Fibroblast of lung (primary cell): ENCODE results near the gene HAGH. TPM values are rescaled to one million over a fixed set of nuclear protein-coding genes. Genes with fewer than 3 reads are reported as not detected.

ENCODE experiments used
- DNase-seq, 2 donors: peaks; one replicate each; pipeline versions ENCODE4 v3.0.0 to v3.0.0-alpha.2; 2010; ENCODE audit warnings: low read depth in 2 of 2
- H2AFZ ChIP-seq: 2 replicates; pipeline ENCODE4 v1.5.1; 2012; ENCODE audit warnings: low read length, control low read depth, inconsistent platforms
- H3K27ac ChIP-seq: 2 replicates; pipeline ENCODE4 v1.5.1; 2011; ENCODE audit warnings: low read length, control low read depth; ENCODE audit not compliant: insufficient read depth
- H3K27me3 ChIP-seq: 2 replicates; pipeline ENCODE4 v1.5.1; 2011; ENCODE audit warnings: mild to moderate bottlenecking, low read length; ENCODE audit not compliant: control insufficient read depth, insufficient read depth
- H3K36me3 ChIP-seq: 2 replicates; pipeline ENCODE4 v1.5.1; 2011; ENCODE audit warnings: low read length; ENCODE audit not compliant: control insufficient read depth, insufficient read depth
- H3K4me1 ChIP-seq: 2 replicates; pipeline ENCODE4 v1.5.1; 2011; ENCODE audit warnings: low read length; ENCODE audit not compliant: control insufficient read depth, insufficient read depth; ENCODE audit errors: extremely low read depth
- H3K4me2 ChIP-seq: 2 replicates; pipeline ENCODE4 v1.5.1; 2011; ENCODE audit warnings: low read length, control low read depth; ENCODE audit not compliant: insufficient read depth; ENCODE audit errors: extremely low read depth
- H3K4me3 ChIP-seq, 4 experiments: fragments of 200-600 bp in 1 of 4; sonication (generic) in 1 of 4; replicated peaks in 1 of 4; 2 replicates each; pipeline ENCODE4 v1.5.1; 2011 to 2016; ENCODE audit warnings: low read length in 4 of 4, low read depth in 3 of 4, mild to moderate bottlenecking in 3 of 4, control low read depth in 2 of 4, inconsistent platforms in 1 of 4, mixed read lengths in 1 of 4; ENCODE audit not compliant: insufficient read depth in 1 of 4; ENCODE audit errors: control extremely low read depth in 1 of 4
- H3K79me2 ChIP-seq: 2 replicates; pipeline ENCODE4 v1.5.1; 2012; ENCODE audit warnings: mild to moderate bottlenecking, low read length, inconsistent platforms; ENCODE audit not compliant: control insufficient read depth, insufficient read depth
- H3K9ac ChIP-seq: 2 replicates; pipeline ENCODE4 v1.5.1; 2011; ENCODE audit warnings: mild to moderate bottlenecking, low read length, control low read depth; ENCODE audit not compliant: insufficient read depth
- H3K9me3 ChIP-seq: 2 replicates; pipeline ENCODE4 v1.5.1; 2012; ENCODE audit warnings: low read depth, low read length; ENCODE audit not compliant: control insufficient read depth, insufficient read depth
- H4K20me1 ChIP-seq: 2 replicates; pipeline ENCODE4 v1.5.1; 2011; ENCODE audit warnings: low read length; ENCODE audit not compliant: control insufficient read depth, insufficient read depth; ENCODE audit errors: extremely low read depth
- EZH2 ChIP-seq: IDR thresholded peaks from 2 replicates; pipeline ENCODE4 v1.5.1; 2012; ENCODE audit warnings: low read length, control low read depth, mild to moderate bottlenecking; ENCODE audit errors: missing control alignments
- polyA plus RNA-seq, 2 donors: library from polyadenylated mRNA; depleted of rRNA in 1 of 2; stranded (reverse) in 1 of 2; unstranded in 1 of 2; fragments of >200 nt; gene quantifications; 2 replicates each; pipeline ENCODE4 v1.2.1, GENCODE V29; 2011 to 2012; ENCODE audit warnings: missing spikeins in 1 of 2
- total RNA-seq: library from RNA; depleted of rRNA; stranded (reverse); fragments of >200 nt; gene quantifications from 2 replicates; pipeline ENCODE4 v1.2.1, GENCODE V29; 2014
- TF ChIP-seq, protein P1 (sequence below), 2 donors: IDR thresholded peaks in 1 of 2; conservative IDR thresholded peaks in 1 of 2; 1 replicate in 1 of 2; 2 replicates in 1 of 2; pipeline ENCODE4 v1.5.1; 2011 to 2012; ENCODE audit warnings: low read length in 2 of 2, control low read depth in 1 of 2, inconsistent platforms in 1 of 2, low read depth in 1 of 2, mild to moderate bottlenecking in 1 of 2

Gene HAGH
- total and polyA plus RNA-seq, 2 donors (not counting 1 experiment from before 2014, with no cell fraction given): 18.4 to 47.4 TPM

DNA sequence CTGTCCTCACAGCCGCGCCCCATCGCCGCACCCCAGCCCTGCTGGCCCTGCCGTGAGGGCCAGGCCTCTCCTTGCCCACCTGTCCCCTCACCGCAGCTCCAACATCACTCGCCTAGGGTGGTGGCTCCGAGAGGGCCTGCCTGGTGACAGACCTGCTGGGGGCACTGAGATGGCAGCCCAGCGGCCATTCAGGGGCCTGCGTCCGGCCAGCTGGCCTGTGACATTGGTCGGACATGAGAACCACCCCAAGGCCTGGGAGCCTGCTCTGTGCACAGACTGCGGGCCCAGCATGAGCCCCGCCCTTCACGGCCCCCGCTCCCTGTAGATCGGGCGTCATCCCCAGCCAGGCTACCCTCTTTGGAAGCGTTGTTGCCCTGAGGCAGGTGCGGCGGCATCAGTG, 67.1 kb downstream of the HAGH start:
- no peaks in the 10 kb centered on the region for H3K79me2 ChIP-seq
- no peak overlapping the region for H3K9ac ChIP-seq
- no peak overlapping the region for H2AFZ ChIP-seq
- no peaks in the 10 kb centered on the region for H4K20me1 ChIP-seq
- H3K4me3 ChIP-seq: no peak overlapping the region
- H3K36me3 ChIP-seq: peaks cover 26% of the 10 kb centered on the region
- no peaks in the 10 kb centered on the region for H3K4me1 ChIP-seq
- no peak overlapping the region for H3K4me2 ChIP-seq
- no peaks in the 10 kb centered on the region for H3K27me3 ChIP-seq
- DNase-seq: no peak
- H3K9me3 ChIP-seq: no peaks in the 10 kb centered on the region
- no peak for TF ChIP-seq EZH2
- TF ChIP-seq, protein P1, sequence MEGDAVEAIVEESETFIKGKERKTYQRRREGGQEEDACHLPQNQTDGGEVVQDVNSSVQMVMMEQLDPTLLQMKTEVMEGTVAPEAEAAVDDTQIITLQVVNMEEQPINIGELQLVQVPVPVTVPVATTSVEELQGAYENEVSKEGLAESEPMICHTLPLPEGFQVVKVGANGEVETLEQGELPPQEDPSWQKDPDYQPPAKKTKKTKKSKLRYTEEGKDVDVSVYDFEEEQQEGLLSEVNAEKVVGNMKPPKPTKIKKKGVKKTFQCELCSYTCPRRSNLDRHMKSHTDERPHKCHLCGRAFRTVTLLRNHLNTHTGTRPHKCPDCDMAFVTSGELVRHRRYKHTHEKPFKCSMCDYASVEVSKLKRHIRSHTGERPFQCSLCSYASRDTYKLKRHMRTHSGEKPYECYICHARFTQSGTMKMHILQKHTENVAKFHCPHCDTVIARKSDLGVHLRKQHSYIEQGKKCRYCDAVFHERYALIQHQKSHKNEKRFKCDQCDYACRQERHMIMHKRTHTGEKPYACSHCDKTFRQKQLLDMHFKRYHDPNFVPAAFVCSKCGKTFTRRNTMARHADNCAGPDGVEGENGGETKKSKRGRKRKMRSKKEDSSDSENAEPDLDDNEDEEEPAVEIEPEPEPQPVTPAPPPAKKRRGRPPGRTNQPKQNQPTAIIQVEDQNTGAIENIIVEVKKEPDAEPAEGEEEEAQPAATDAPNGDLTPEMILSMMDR (conservative IDR thresholded peaks at IDR 0.05 in 1 of 2, IDR thresholded peaks at IDR 0.05 in 1 of 2; ENCODE audit: low read depth in 1 of 2, low read length in 2 of 2): no peak
- H3K27ac ChIP-seq: no peak overlapping the region

DNA sequence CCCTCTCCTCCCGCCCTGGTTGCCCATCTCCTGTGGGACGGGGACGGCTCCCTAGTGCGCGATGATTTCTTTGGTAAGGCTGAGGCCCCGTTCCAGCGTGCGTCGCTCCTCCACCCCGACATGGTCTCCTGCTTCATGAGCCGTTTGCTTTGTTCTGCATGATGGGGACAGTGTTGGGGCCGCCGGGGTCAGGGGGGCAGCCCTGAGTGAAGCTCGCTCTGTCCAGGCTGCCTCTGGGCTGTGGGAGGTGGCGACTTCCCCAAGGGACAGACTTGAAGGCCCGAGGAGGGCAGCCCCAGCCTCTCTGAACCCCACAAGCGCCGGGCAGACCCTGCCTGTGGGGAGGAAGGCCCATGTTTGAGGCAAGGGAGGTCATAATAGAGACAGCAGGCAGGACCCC, 67.7 kb downstream of the HAGH start:
- Histone ChIP-seq H3K79me2 (no peaks in the 10 kb centered on the region), H4K20me1 (no peaks in the 10 kb centered on the region), H3K36me3 (peaks cover 21% of the 10 kb centered on the region), H3K27me3 (no peaks in the 10 kb centered on the region), H3K4me1 (no peaks in the 10 kb centered on the region), H3K4me3 (no peak overlapping the region), H3K9ac (no peak overlapping the region), H3K4me2 (no peak overlapping the region), H3K27ac (no peak overlapping the region), H3K9me3 (no peaks in the 10 kb centered on the region), H2AFZ (no peak overlapping the region)
- no peak for DNase-seq
- no peak for TF ChIP-seq EZH2
- TF ChIP-seq, protein P1 (conservative IDR thresholded peaks at IDR 0.05 in 1 of 2, IDR thresholded peaks at IDR 0.05 in 1 of 2; ENCODE audit: low read depth in 1 of 2, low read length in 2 of 2): no peak

DNA sequence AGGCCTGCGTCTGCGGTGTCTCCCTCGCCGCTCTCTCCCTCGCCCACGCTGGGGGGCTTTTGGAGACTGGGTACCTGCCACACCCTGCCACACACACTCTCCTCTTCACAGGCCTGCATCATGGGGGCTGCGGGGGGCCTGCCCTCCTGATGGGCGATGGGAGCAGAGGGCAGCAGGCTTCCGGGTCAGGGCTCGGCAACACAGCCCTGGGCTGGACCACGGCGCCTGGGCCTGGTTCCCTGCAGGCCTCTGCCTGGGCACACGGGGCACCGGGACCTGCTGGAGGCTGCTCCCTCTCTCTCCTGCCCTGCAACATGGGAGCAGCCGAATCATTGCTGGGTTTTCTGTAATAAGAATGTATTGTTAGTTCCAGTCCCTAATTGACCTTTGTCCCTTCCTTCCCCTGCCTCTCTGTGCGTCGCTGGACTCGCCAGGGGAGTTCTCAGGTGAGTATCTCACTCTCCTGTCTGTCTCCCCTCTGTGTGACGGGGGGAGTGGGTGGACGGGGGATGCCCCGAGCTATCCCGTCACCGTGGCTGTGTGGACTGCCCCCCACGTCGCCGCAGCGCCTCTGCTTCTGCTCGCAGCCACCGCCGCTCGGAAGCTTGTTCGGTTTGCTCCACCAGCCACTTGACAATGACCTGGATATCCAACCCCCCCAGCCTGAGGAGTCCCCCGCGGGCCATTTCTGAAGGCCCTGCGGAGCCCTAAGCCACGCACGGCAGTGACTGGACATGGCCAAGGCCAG, 68.7 kb downstream of the HAGH start:
- DNase-seq: no peak
- Histone ChIP-seq H3K27ac (no peak overlapping the region), H4K20me1 (no peaks in the 10 kb centered on the region), H3K36me3 (peaks cover 16% of the 10 kb centered on the region), H3K27me3 (no peaks in the 10 kb centered on the region), H3K4me3 (no peak overlapping the region), H3K9ac (no peak overlapping the region), H3K4me2 (no peak overlapping the region), H3K4me1 (no peaks in the 10 kb centered on the region), H3K79me2 (no peaks in the 10 kb centered on the region), H2AFZ (no peak overlapping the region), H3K9me3 (no peaks in the 10 kb centered on the region)
- TF ChIP-seq, protein P1 (conservative IDR thresholded peaks at IDR 0.05 in 1 of 2, IDR thresholded peaks at IDR 0.05 in 1 of 2; ENCODE audit: low read depth in 1 of 2, low read length in 2 of 2): no peak
- no peak for TF ChIP-seq EZH2

Other genes starting within 250 kb of the HAGH start
- 33.4 and 34.3 TPM in 2 replicates for gene IFT140, start 214.8 kb downstream of the HAGH start, total RNA-seq
- 5.3 and 6.2 TPM in 2 replicates for gene IFT140, start 214.8 kb downstream of the HAGH start, polyA plus RNA-seq
- 4.6 and 7.8 TPM in 2 replicates for gene CRAMP1, start 214.5 kb downstream of the HAGH start, total RNA-seq
- gene CRAMP1, start 214.5 kb downstream of the HAGH start, polyA plus RNA-seq: 6.2 and 7.4 TPM in 2 replicates
- gene JPT2, start 148.5 kb downstream of the HAGH start, total RNA-seq: 15.5 and 22.9 TPM in 2 replicates
- gene JPT2, start 148.5 kb downstream of the HAGH start, polyA plus RNA-seq: 41.2 and 55.2 TPM in 2 replicates
- gene MAPK8IP3, start 120.6 kb downstream of the HAGH start, total RNA-seq: 24.1 and 36.3 TPM in 2 replicates
- 7.9 and 9.4 TPM in 2 replicates for gene MAPK8IP3, start 120.6 kb downstream of the HAGH start, polyA plus RNA-seq
- 61.9 and 69.7 TPM in 2 replicates for gene NME3, start 55.3 kb downstream of the HAGH start, total RNA-seq
- 8.7 and 9.9 TPM in 2 replicates for gene NME3, start 55.3 kb downstream of the HAGH start, polyA plus RNA-seq
- gene EME2, start 54.0 kb downstream of the HAGH start, total RNA-seq: 5.4 and 8.3 TPM in 2 replicates
- 2.2 and 2.7 TPM in 2 replicates for gene EME2, start 54.0 kb downstream of the HAGH start, polyA plus RNA-seq
- 58.6 and 74.3 TPM in 2 replicates for gene MRPS34, start 53.7 kb downstream of the HAGH start, total RNA-seq
- 40.1 and 61.5 TPM in 2 replicates for gene MRPS34, start 53.7 kb downstream of the HAGH start, polyA plus RNA-seq
- gene SPSB3, start 44.3 kb downstream of the HAGH start, total RNA-seq: 30.6 and 32.7 TPM in 2 replicates
- gene SPSB3, start 44.3 kb downstream of the HAGH start, polyA plus RNA-seq: 7.7 and 9.6 TPM in 2 replicates
- gene NUBP2, start 43.9 kb downstream of the HAGH start, total RNA-seq: 43.6 and 49.3 TPM in 2 replicates
- 13.5 and 18.1 TPM in 2 replicates for gene NUBP2, start 43.9 kb downstream of the HAGH start, polyA plus RNA-seq
- not detected in 2 replicates for gene IGFALS, start 33.1 kb downstream of the HAGH start, total RNA-seq
- not detected in 2 replicates for gene IGFALS, start 33.1 kb downstream of the HAGH start, polyA plus RNA-seq
- gene FAHD1, start 381 bp upstream of the HAGH start, total RNA-seq: 66.0 and 78.3 TPM in 2 replicates
- 28.3 and 37.4 TPM in 2 replicates for gene FAHD1, start 381 bp upstream of the HAGH start, polyA plus RNA-seq
- gene MEIOB, start 45.3 kb upstream of the HAGH start, total RNA-seq: not detected in 2 replicates
- 0.05 TPM in 1 of 2 replicates, not detected in the other for gene MEIOB, start 45.3 kb upstream of the HAGH start, polyA plus RNA-seq
- not detected in 2 replicates for gene HS3ST6, start 91.6 kb upstream of the HAGH start, total RNA-seq
- not detected in 2 replicates for gene HS3ST6, start 91.6 kb upstream of the HAGH start, polyA plus RNA-seq
- 5.6 and 7.1 TPM in 2 replicates for gene MSRB1, start 116.4 kb upstream of the HAGH start, total RNA-seq
- gene MSRB1, start 116.4 kb upstream of the HAGH start, polyA plus RNA-seq: 21.4 and 25.6 TPM in 2 replicates
- not detected in 2 replicates for gene RPL3L, start 127.9 kb upstream of the HAGH start, total RNA-seq
- not detected in 2 replicates for gene RPL3L, start 127.9 kb upstream of the HAGH start, polyA plus RNA-seq
- gene NDUFB10, start 132.7 kb upstream of the HAGH start, total RNA-seq: 149 TPM in 2 replicates
- 123 and 152 TPM in 2 replicates for gene NDUFB10, start 132.7 kb upstream of the HAGH start, polyA plus RNA-seq
- 2,596 and 3,027 TPM in 2 replicates for gene RPS2, start 138.0 kb upstream of the HAGH start, total RNA-seq
- 1,683 and 2,648 TPM in 2 replicates for gene RPS2, start 138.0 kb upstream of the HAGH start, polyA plus RNA-seq
- gene RNF151, start 140.0 kb upstream of the HAGH start, total RNA-seq: not detected in 2 replicates
- not detected in 2 replicates for gene RNF151, start 140.0 kb upstream of the HAGH start, polyA plus RNA-seq
- gene TBL3, start 145.2 kb upstream of the HAGH start, total RNA-seq: 20.0 and 23.9 TPM in 2 replicates
- 14.6 and 25.4 TPM in 2 replicates for gene TBL3, start 145.2 kb upstream of the HAGH start, polyA plus RNA-seq
- under 0.01 TPM in 1 of 2 replicates, not detected in the other for gene NOXO1, start 154.6 kb upstream of the HAGH start, total RNA-seq
- 0.03 TPM in 2 replicates for gene NOXO1, start 154.6 kb upstream of the HAGH start, polyA plus RNA-seq
- gene GFER, start 157.4 kb upstream of the HAGH start, total RNA-seq: 13.1 and 13.2 TPM in 2 replicates
- gene GFER, start 157.4 kb upstream of the HAGH start, polyA plus RNA-seq: 7.5 and 12.5 TPM in 2 replicates
- gene SYNGR3, start 163.1 kb upstream of the HAGH start, total RNA-seq: 1.5 and 1.8 TPM in 2 replicates
- gene SYNGR3, start 163.1 kb upstream of the HAGH start, polyA plus RNA-seq: 1.8 and 6.0 TPM in 2 replicates
- gene ZNF598, start 183.0 kb upstream of the HAGH start, total RNA-seq: 10.8 and 18.8 TPM in 2 replicates
- gene ZNF598, start 183.0 kb upstream of the HAGH start, polyA plus RNA-seq: 11.6 and 18.7 TPM in 2 replicates
- gene NPW, start 193.0 kb upstream of the HAGH start, total RNA-seq: 0.26 and 0.99 TPM in 2 replicates
- 0.06 and 0.20 TPM in 2 replicates for gene NPW, start 193.0 kb upstream of the HAGH start, polyA plus RNA-seq
- 16.9 and 21.5 TPM in 2 replicates for gene NHERF2, start 200.1 kb upstream of the HAGH start, total RNA-seq
- 30.7 and 38.0 TPM in 2 replicates for gene NHERF2, start 200.1 kb upstream of the HAGH start, polyA plus RNA-seq
- gene NTHL1, start 221.0 kb upstream of the HAGH start, total RNA-seq: 34.7 and 44.4 TPM in 2 replicates
- gene NTHL1, start 221.0 kb upstream of the HAGH start, polyA plus RNA-seq: 8.4 and 9.2 TPM in 2 replicates
- 35.7 and 46.6 TPM in 2 replicates for gene TSC2, start 221.2 kb upstream of the HAGH start, total RNA-seq
- gene TSC2, start 221.2 kb upstream of the HAGH start, polyA plus RNA-seq: 24.5 and 39.6 TPM in 2 replicates